Nucleus accumbens (tissue), 56 donors: ENCODE results near the gene FOXJ1.

Source experiments
- DNase-seq, 56 donors: peaks; one replicate each; lab custom pipeline; 2025; lab: John Stamatoyannopoulos, UW

FOXJ1 gene

DNA sequence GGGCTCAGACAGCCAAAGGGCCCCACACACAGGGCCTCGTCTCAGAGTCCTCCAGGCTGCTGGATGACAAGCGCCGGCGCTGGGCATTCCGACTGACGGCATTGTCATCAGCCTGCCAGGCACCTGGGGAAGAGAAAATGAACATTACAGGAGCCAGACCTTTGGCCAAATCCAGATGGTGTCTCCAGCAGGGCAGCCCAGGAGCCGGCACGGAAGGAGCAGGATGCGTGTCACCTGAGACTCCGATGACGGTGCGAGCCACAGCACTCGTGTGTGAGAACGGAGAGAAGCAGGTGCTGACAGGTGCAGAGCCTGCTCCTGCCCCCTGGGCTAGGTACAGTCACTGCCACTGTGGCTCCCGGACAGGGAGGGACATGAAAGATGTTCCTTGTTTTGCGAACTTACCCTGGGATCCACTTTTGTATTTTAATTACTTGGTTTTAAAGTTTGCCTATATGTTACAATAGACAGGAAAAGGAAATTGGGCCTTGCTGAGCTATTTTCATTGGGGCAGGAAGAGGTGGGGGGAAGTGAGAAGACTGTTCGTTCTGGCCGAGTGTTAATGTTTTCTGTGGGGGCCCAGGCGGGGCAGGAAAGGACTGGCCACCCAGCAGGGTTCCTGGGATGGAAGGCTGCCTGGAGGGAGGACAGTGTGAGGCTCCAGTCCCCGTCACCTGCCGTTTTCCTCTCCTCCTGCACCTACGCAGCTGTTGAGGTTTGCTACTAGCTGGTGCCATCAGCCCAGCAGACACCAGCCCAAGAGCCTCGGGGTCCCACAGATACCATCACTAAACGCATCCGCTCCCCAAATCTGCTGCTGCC is 4.4 kb upstream of the FOXJ1 start:
- no peak for DNase-seq

DNA sequence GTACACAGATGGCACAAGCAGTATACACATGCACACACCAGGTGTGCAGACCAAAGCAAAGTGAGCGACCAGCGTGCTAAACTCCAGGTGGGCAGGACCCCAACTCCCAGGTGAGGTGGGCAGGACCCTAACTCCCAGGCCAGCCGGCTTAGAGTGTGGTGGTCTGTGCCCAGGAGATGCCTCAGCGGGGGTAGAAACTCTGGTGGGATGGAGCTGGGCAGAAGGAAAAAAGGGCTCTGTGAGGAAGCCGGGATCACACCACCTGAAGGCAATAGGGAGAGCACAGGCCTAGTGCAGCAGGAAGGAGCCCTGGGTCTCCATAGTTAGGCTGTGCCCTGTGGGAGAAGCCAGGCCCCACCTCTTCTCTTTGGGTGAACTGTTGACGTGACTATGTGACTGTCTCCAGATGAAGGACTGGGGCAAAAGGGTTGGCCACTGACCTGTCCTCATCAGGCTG is 1.6 kb upstream of the FOXJ1 start:
- no peak for DNase-seq

DNA sequence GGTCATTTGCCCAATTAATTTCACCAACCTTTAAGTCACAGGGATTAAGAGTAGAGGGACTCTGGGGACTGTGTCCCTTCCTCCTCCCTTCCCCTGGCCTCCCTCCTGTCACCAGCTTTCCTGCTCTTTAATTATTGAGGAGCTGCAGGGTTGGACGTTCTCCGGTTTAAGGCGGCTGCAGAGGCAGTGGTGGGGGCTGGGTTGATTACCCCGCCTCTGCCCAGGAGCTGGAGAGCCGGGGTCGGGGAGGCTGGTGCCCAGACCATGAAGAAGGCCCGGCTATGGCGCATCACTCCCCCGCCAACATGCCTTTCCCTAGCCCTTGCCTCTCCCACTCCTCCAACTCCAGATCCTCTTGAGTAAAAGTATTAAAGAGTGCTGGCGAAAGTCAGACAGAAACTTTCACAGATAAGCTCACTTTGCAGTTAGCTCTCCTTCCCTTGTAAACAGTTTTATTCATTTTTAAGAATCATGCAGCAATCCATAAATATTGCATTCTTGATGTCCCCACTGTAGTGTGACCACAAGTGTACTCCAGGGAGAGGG is 1.1 kb upstream of the FOXJ1 start:
- no peak for DNase-seq

DNA sequence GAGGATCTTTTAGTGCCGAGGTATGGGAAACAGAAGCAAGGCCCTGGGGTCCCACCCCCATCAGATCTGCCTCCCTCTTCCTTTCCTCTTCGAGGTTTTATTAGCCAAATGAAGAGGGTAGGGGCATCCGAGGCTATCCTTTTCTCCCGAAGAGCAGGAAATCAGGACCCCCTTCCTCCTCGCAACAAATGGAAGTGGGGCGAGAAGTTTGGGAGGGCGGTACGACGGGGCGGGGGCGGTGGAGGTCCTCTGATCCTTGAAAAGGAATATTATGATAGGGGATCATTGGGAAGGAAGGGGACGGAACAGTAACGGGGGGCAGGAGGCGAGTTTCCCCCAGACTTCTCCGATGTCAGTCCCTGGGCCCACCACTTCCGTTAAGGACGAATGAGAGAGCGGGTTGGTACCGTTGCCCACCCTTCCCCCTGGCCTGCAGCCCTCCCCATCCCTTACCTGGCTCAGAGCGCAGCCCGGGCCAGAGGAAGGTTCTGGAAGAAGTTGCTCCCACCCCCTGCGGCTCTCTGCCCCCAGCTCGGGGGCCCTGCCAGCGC is 309 bp downstream of the FOXJ1 start:
- DNase-seq, result no peak

DNA sequence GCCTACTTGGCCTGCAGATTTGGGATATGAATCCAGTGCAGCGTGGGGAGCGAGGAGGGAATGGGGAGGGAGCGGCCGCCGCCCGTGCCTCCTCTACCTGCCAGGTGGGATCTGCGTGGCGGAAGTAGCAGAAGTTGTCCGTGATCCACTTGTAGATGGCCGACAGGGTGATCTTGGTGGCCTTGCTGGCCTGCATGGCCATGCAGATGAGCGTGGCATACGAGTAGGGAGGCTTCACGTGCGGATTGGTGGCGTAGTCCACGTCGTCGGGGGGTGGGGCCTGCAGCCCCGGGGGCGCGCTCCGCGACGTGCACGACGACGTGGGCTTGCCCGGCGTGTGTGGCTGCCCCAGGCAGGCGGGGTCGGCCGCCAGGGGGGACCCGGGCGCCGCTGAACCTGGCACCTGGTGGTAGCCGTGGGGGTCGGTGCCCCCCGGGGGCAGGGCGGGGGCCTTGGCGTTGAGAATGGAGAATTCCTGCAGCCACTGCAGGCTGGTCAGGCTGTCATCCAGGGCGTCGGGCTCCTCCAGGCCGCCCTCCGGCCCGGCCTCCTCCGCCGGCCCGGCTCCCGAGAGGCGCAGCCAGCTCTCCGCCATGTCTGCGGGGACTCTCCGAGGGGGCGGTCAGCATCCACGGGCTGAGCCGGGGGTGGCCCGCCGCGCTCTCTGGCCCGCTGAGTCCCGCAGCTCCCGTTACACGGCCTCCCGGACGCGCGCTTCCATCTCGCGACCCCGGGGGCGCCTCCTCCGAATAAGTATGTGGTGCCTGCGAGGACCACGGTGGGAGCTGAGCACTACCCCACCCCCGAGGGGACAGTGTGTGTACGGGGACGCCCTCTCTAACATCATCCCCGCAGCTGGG is 1.0 kb downstream of the FOXJ1 start:
- DNase-seq, result no peak

DNA sequence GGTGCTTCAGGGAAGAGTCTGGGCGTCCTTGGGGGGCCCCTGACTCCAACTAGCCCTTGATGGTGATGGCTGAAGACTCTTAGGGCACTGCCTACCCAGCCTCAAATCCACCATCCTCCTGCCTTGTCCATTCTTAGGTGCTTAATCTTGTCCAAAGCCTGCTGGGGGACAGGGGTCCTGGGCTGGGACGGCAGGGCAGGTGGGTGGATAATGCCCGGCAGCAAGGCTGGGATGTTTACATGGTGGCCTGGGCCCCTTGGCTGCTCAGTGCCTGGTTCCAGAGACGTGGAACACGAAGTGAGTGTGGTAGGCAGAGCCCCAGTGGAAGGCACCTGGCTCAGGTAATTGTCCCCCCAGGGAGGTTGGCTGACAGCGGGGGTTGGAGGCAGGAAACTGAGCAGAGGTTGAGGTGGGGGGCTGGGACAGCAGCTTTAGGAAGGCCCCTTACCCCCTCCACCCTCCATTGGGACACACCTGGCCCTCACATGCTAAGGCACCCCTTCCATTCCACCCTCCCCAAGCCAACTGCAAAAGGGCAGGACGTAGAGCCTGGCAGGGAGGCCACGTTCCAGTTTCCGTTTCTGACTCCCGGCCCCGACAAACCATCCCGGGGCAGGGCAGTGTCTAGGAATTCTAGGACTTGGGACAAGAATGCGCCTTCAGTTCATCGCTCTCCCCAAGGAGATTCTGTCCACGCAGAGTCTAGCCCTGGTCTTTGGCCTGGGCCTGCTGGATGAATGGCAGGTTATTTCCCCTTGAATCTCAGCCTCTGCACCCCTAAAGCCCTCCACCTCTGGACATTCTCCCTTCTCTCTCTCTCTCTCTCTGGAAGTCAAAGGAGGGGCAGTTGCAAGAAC is 1.9 kb downstream of the FOXJ1 start:
- no peak for DNase-seq

DNA sequence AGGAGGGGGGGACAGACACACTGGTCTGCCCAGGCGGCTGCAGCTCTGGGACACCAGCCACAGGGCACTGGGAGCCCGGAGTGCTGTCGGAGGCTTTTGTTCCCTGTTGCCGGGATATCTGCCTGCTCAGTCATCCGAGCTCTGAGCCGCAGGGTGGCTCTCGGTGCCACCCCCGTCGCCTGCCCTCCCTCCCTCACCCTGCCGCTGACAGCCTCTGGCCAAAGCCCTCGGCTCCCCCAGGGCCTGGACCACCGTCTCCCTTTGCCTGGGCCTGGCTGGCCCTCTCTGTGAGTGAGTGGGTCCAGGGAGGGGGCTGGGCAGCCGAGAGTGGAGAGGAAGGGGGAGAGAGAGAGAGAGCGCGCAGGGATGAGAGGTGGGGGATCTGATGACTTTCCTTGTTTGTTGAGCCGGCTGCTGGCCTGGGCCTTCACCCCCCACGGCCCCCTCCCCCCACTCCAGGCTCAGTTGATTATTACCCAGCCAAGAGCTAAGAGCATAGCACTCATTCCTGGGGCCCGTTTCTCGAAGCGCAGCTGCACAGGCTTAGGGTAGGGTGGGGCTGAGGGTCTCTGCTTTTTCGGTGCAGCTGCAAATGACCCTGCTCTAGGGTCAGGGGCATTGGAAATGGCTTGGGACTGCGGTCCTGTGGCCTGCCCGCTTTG is 2.7 kb downstream of the FOXJ1 start:
- DNase-seq, result peak in 52 of 56 donors; percentile 12 to 88 (median 60)

DNA sequence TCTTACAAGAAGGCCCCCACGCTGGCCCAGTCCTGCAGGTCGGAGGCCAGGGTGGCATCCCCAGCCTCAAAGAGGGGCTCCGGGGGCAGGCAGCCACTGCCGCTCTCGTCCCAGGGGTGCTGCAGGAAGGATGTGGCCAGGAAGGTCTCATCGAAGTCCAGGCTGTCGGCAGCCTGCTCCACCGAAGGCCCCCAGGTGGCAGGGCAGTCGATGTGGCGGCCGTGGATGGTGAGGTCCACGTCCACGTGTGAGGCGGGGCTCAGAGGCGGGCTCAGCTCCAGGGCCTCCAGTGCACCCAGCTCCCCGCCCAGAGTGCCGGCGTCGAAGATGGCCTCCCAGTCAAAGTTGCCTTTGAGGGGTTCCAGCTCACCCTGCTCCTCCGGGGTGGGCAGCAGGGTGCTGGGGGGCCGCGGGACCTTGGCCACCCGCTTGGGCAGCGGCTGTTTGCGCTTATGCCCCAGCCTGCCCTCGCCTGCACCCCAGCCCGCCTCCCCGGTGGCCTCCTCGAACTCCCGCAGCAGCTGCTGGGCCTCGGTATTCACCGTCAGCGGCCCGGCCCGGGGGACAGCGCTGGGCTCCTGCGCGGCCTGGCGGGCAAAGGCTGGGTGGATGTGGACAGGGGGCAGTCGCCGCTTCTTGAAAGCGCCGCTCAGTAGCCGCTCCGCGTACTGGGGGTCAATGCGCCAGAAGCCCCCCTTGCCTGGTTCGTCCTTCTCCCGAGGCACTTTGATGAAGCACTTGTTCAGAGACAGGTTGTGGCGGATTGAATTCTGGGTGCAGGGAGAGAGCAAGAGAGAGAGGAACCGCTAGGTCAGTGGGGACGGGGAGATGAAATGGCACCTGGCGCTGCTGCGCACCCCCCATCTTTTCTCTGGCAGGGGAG is 3.5 kb downstream of the FOXJ1 start:
- DNase-seq, result no peak

DNA sequence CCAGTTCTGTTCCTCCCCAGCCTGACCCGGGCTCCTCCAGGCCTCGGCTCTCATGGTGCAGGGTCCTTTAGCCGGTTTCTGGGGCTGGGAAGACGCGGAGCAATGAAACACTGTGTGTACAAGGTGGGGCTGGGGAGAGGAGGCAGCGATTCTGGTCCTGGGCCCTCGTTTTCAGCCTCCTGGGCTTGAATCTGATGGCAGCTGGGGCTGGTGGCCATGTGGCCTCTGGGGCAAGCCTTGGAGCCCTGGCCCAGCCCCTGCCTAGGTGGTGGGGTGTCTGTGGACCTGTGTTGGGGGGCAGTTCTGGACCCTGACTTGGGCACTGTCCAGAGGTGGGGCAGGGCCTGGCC is 4.1 kb downstream of the FOXJ1 start:
- DNase-seq, result no peak

DNA sequence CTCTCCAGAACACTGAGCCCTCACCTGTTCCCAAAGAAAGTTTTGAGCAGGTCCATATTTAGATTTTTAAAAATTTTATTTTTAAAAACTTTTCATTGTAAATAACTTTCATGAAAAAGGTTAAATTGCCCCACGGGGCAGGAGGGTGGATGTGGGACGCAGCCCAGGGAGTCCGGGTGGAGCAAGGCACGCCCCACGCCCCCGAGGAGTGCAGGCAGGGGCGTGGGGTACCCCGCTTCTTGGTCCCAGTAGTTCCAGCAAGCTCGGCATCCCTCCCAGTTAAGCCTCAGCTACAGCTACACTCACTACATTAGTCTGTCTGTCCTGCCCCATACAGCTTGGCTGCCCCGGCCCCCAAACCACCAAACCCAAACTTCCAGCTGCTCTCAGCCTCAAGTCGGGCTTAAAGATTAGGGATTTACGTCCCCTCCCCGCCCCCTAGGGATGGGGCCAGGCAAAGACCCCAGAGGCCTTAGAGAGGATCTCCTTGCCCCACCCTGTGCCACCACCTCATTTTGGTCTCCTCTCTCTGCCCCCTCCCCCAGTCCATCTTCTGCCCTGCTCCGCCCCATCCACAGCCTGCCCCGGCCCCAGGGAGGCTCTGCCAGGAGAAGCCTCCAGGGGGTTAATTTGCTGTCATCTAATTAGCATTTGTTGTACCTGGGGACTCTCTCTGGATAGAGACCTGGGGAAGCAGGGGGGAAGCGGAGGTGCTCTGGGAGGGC is 4.6 kb downstream of the FOXJ1 start:
- DNase-seq, result no peak

DNA sequence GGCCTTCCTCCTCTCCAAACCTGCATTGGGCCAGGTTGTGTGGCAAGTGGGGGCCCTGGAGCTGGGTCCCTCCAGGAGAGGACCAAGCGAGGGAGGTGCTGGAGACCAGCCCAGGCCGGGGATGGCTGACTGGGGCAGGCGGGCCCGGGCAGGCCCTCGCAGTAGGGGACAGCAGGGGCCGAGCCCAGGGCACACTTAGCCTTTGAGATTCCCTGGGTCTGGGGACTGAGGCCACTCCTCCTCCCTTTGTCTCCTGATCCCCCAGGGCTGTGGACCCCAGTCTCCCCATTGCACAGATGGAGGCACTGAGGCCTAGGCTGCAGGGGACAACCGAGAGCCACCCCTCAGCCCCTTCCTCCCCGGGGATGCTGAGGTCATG is 5.2 kb downstream of the FOXJ1 start:
- DNase-seq, result no peak

DNA sequence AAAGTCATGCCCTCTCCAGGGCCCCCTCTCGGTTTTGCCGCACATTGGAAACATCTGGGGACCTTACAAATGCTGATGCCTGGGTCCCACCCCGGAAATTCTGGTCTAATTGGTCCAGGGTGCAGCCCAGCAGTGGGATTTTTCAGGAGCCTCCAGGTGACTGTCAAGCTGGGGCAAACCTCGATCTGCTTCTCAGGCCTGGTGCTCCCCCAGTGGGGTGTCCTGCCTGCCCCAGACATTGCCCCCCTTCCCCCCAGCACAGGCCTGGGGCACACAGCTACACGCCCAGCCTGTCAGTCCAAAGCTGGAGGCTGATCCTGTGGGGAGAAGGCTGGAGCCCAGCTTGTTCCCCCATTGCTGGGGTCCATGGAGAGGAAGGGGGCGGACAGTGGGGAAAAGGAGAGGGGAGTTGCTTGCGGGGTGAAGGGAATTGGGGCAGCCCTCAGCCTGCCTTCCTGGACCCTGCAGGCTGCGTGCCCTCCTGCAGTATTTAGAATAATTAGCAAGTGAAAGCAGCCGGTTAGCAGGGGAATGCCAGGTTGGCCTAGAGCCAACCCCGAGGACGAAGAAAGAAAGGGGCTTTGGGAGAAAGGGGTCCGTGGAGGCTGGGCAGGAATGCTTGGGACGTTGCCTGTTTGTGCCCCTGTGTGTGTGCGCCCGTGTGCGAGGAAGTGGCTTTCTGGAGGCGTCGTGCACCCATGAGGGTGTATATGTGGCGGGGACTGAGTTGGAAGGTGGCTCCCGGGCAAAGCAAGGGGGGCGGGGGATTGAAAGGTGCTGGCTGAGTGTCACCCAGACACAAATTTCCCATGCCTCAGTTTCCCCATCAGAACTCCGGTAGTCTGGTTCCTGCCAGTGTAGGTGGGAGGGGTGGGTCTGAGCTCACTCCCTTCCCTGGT is 5.9 kb downstream of the FOXJ1 start:
- DNase-seq, result no peak

DNA sequence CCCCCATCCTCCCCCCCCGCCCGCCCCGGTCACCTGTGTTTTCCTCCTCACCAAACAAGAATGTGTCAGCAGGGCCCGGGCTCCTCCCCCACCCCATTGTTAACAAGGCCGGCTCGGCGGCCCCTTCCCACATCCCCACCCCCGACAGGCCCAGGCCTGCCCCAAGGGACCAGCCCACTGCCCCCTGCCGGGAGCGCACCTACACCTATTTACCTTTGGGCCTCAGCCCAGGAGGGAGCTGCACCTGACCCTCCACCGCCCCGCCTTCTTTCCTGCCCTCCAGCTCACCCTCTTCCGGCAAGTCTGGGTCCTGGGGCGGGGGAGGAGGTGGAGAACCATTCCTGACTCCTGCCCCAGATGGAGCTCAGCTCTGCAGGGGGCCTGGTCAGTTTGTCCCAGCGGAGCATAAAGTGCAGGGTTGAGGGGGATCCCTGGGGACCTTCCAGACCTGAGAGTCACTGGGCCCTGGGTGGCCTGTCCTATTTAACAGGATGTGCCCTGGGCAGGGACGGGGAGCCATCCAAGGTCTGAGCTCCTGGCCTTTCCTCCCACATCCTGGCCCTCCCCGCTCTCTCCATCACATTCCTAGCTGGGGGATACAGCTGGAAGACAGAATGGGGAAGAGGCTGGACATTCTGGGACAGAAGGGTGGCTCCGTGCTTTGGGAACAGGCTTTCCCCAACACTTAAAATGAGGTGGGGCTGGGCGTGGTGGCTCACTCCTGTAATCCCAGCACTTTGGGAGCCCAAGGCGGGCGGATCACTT is 8.3 kb downstream of the FOXJ1 start:
- DNase-seq, result no peak

DNA sequence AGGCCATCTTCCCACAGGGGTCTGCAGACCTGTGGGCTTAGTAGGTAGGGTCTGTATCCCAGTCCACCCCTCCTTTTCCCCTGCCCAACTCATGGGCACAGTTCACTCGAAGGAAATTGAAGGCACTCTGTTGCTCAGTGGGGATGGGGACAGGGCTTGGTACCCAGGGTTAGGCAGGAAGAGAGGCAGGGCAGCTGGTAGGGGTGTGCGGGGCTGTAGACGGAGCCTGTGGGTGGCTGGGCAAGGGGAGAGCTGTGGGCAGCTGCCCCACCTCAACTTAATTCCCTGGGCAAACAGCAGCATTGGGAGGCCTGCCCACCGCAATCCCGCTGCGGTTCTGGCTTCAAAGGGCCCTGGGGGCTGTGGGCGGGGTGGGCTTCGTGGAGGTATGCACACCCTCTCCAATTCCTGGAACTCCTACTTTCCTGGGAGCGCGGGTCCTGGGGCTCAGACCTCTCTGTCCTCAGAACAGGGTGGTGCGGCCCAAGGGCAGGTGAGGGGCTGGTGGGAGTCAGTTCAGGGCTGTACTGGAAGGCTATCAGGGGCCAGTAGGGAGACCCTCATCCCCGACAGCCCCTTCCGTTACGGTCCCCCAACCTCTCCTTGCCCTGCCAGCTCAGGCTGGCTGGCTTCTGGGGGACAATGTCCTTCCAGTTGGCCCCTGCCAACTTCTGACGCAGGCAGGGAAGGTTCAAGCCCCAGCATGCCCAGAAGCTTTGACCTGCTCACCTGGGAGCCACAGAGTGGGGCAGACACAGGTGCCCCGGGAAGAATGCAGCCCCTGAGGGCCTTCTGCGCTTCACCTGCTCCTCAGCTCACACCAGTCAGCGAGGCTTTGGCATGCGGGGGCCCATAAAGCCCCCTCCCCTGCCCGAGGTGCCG is 9.1 kb downstream of the FOXJ1 start:
- DNase-seq, result no peak

DNA sequence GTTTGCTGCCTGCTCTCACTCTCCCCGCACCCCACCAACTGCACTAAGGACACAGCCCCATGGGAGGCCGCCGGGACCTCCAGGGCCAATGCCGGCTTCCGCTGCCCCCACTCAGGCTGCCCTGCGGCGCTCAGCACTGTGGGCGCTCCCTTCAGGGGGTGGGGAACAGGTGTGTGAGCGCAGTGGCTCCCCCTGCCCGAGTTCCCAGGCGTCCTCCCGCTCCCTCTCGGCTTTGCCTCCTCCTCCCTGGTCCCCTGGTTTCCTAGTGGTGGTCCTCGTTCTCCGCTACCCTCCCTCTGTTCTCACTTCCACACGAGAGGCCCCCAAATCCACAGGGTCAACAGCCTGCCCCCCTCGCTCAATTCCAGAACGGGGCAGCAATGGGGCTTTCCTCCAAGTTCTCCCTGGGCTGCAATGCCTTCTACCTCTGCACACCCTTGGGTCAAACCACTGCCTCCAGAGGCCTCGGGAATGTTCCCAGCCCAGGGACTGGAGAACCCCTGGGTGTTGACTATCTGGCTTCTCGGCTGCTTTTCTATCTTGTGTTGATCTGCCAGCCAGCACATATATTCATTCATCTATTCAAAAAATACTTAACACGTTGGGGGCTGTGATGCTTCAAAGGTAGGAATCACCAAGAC is 9.9 kb downstream of the FOXJ1 start:
- no peak for DNase-seq
